Breast epithelium (tissue), 3 donors: Measurements from ENCODE around the gene GRM4.

ENCODE experiments used
- POLR2A ChIP-seq: fragments of 450-650 bp; IDR thresholded peaks from one replicate; pipeline ENCODE4 v1.6.1; 2016; ENCODE audit warnings: antibody characterized with exemption, mild to moderate bottlenecking, moderate library complexity
- POLR2AphosphoS5 ChIP-seq, 3 donors: sonication (generic); formaldehyde crosslinking; IDR thresholded peaks; one replicate each; pipeline ENCODE4 v1.6.1; 2017; ENCODE audit warnings: antibody characterized with exemption in 3 of 3
- TF ChIP-seq, protein P1 (sequence below), 3 donors: fragments of 450-650 bp; IDR thresholded peaks; one replicate each; pipeline ENCODE4 v1.5.1; 2016 to 2017; ENCODE audit warnings: antibody characterized with exemption in 3 of 3, mild to moderate bottlenecking in 3 of 3, moderate library complexity in 3 of 3

DNA sequence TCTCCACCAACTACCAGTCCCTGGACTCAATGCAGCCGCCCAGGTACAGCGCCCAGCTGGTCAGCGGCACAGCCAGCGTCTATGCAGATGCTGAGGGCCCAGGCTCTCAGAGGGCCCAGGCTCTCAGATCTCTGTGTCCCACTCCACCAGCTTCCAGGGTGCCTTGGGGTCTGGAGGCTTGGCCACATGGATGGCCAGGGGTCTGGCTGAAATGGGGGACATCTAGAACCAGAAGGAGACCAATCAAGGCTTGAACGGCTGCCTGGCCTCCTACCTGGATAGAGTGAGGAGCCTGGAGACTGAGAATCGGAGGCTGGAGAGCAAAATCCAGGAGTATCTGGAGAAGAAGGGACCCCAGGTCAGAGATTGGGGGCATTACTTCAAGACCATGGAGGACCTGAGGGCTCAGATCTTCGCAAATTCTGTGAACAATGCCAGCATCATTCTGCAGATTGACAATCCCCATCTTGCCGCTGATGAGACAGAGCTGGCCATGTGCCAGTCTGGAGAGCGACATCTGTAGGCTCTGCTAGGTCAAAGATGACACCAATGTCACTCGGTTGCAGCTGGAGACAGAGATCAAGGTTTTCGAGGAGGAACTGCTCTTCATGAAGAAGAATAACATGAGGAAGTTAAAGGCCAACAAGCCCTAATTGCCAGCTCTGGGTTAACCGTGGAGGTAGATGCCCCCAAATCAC lies 44.1 kb upstream of the GRM4 start:
- TF ChIP-seq POLR2AphosphoS5 (IDR thresholded peaks at IDR 0.05) (no peak), POLR2A (no peak)
- TF ChIP-seq, protein P1, sequence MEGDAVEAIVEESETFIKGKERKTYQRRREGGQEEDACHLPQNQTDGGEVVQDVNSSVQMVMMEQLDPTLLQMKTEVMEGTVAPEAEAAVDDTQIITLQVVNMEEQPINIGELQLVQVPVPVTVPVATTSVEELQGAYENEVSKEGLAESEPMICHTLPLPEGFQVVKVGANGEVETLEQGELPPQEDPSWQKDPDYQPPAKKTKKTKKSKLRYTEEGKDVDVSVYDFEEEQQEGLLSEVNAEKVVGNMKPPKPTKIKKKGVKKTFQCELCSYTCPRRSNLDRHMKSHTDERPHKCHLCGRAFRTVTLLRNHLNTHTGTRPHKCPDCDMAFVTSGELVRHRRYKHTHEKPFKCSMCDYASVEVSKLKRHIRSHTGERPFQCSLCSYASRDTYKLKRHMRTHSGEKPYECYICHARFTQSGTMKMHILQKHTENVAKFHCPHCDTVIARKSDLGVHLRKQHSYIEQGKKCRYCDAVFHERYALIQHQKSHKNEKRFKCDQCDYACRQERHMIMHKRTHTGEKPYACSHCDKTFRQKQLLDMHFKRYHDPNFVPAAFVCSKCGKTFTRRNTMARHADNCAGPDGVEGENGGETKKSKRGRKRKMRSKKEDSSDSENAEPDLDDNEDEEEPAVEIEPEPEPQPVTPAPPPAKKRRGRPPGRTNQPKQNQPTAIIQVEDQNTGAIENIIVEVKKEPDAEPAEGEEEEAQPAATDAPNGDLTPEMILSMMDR (IDR thresholded peaks at IDR 0.05): no peak
